HepG2 (cell line): Measurements from ENCODE around the gene SENP5. TPM values are rescaled to one million over a fixed set of nuclear protein-coding genes. Genes with fewer than 3 reads are reported as not detected.
A peak's percentile ranks its signal among the peaks of the same experiment; 100 is the strongest.

Source experiments
- ADNP ChIP-seq: sonication (generic); formaldehyde crosslinking; IDR thresholded peaks from 2 replicates; pipeline ENCODE4 v1.4.0; 2020; ENCODE audit warnings: missing genetic modification reagents
- BCLAF1 ChIP-seq: fragments of 450-650 bp; IDR thresholded peaks from 2 replicates; pipeline ENCODE4 v1.6.1; 2017; ENCODE audit warnings: mild to moderate bottlenecking
- EP300 ChIP-seq, 3 experiments: sonication (generic) in 1 of 3; formaldehyde crosslinking in 1 of 3; IDR thresholded peaks; 2 replicates each; pipeline versions ENCODE4 v1.5.1 to v1.6.1; 2011 to 2020; ENCODE audit warnings: low read depth in 2 of 3, low read length in 2 of 3, borderline replicate concordance in 1 of 3, improper control_type of control experiment in 1 of 3, mild to moderate bottlenecking in 1 of 3, missing genetic modification reagents in 1 of 3, moderate library complexity in 1 of 3
- HIVEP1 ChIP-seq: sonication (generic); formaldehyde crosslinking; IDR thresholded peaks from 2 replicates; pipeline ENCODE4 v1.4.0; 2020; ENCODE audit warnings: mild to moderate bottlenecking, missing genetic modification reagents
- JARID2 ChIP-seq: sonication (generic); formaldehyde crosslinking; IDR thresholded peaks from 2 replicates; pipeline ENCODE4 v1.8.1; 2023; ENCODE audit warnings: missing genetic modification reagents, inconsistent platforms; ENCODE audit not compliant: insufficient replicate concordance
- MED13 ChIP-seq: sonication (generic); formaldehyde crosslinking; IDR thresholded peaks from 2 replicates; pipeline ENCODE4 v1.5.0; 2020; ENCODE audit warnings: missing genetic modification reagents
- NR2C2 ChIP-seq: sonication (generic); formaldehyde crosslinking; IDR thresholded peaks from 2 replicates; pipeline ENCODE4 v1.4.0; 2020; ENCODE audit warnings: missing genetic modification reagents, mild to moderate bottlenecking, moderate library complexity, borderline replicate concordance
- POGZ ChIP-seq: sonication (generic); formaldehyde crosslinking; IDR thresholded peaks from 2 replicates; pipeline ENCODE4 v1.4.0; 2020; ENCODE audit warnings: mild to moderate bottlenecking, missing genetic modification reagents
- RELA ChIP-seq: sonication (generic); formaldehyde crosslinking; IDR thresholded peaks from 2 replicates; pipeline ENCODE4 v1.4.0; 2020; ENCODE audit warnings: missing genetic modification reagents
- SAFB2 ChIP-seq: sonication (generic); formaldehyde crosslinking; IDR thresholded peaks from 2 replicates; pipeline ENCODE4 v1.5.1; 2020; ENCODE audit warnings: missing genetic modification reagents, low read depth, mild to moderate bottlenecking, borderline replicate concordance
- SALL1 ChIP-seq: sonication (generic); formaldehyde crosslinking; IDR thresholded peaks from 2 replicates; pipeline ENCODE4 v1.8.0; 2022; ENCODE audit warnings: mild to moderate bottlenecking, missing genetic modification reagents
- ZBTB1 ChIP-seq: sonication (generic); formaldehyde crosslinking; IDR thresholded peaks from 2 replicates; pipeline ENCODE4 v1.4.0; 2020; ENCODE audit warnings: missing genetic modification reagents, borderline replicate concordance
- ZNF350 ChIP-seq: sonication (generic); formaldehyde crosslinking; IDR thresholded peaks from 2 replicates; pipeline ENCODE4 v1.4.0; 2020; ENCODE audit warnings: mild to moderate bottlenecking, low read depth, missing genetic modification reagents, borderline replicate concordance
- ZNF614 ChIP-seq: IDR thresholded peaks from 2 replicates; pipeline ENCODE4 v1.6.1; 2018; ENCODE audit warnings: missing biosample characterization, missing genetic modification reagents, inconsistent platforms, borderline replicate concordance
- polyA plus RNA-seq, 8 experiments: library from polyadenylated mRNA; depleted of rRNA in 3 of 8; stranded (reverse) in 7 of 8; unstranded in 1 of 8; fragments of >200 nt; fragmentation: Illumina TruSeq in 4 of 8; extraction: Trizol in 4 of 8; gene quantifications; 2 replicates each; pipeline versions ENCODE4 v1.2.1 to v1.2.3, GENCODE V29; 2011 to 2016; ENCODE audit warnings: low read depth in 4 of 8, missing spikeins in 1 of 8, mixed read lengths in 1 of 8; ENCODE audit not compliant: insufficient read depth in 1 of 8
- total RNA-seq, 5 experiments: library from RNA; depleted of rRNA; stranded (reverse); fragments of >200 nt; fragmentation: Illumina TruSeq; extraction: Trizol; gene quantifications; 2 replicates each; pipeline ENCODE4 v1.2.3, GENCODE V29; 2016; ENCODE audit warnings: low read depth in 1 of 5
- TF ChIP-seq, protein P1 (sequence below): sonication (generic); formaldehyde crosslinking; IDR thresholded peaks from 2 replicates; pipeline ENCODE4 v1.5.1; 2020; ENCODE audit warnings: missing genetic modification reagents, mild to moderate bottlenecking, borderline replicate concordance
- TF ChIP-seq, protein P2 (sequence below): sonication (generic); formaldehyde crosslinking; IDR thresholded peaks from 2 replicates; pipeline ENCODE4 v1.5.0; 2020; ENCODE audit warnings: mild to moderate bottlenecking, missing genetic modification reagents, borderline replicate concordance

Gene SENP5
- total and polyA plus RNA-seq, 2 of the 13 experiments (the other 11 are each of a cell fraction or from before 2014, with no cell fraction given): 17.6 to 30.9 TPM

DNA sequence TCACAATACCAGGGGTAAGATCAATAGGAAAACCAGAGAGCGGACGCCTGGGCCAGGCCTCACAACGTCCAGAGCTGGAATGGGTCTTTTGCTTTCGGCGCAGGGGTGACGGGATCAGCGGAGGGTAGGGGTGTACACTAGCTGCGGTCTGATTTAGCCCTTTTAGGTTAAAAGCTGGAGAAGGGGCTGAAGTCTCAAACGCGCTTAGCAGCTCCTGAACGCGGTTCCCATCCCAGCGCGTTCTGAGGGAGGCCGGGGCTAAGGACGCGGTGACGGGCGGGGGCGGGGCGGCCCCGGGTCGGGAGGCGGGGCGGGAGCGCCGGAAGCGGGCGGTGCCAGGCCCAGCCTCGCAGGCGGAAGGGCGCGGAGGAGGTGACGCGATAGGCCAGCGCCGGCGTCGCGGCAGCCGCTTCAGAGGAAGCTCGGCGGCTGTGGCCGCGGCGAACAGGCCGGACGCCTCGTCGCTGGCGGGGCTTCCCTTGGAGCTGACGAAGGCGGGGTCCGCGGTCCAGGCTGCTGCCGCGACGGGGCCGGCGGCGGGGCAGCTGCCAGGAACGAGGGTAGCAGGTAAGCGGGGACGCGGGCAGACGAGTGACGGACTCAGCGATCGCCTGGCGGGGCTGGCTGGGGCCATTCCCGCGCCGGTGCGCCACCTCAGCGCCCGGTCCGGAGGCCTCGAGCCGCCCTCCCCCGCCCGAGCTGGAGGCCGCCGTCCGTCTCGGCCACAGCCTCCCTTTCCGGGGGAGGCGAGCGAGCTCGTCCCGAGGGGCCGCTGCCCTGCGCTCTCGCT, at the start of gene SENP5 (continued):
- TF ChIP-seq BCLAF1 (no peak), ADNP (CRISPR knock-in tag) (no peak), ZNF614 (CRISPR knock-in tag) (no peak), SALL1 (peak; percentile 64; the same call in 1 of the 2 replicates), JARID2 (CRISPR knock-in tag) (no peak), EP300 (IDR thresholded peaks at IDR 0.05; ENCODE audit: low read depth in 2 of 2, low read length in 2 of 2) (peak in 1 of 2 experiments; percentile 30; a peak in 1 of 4 replicates), EP300 (CRISPR knock-in tag; IDR thresholded peaks at IDR 0.05; ENCODE audit: borderline replicate concordance) (no peak), SAFB2 (CRISPR knock-in tag) (peak; percentile 56; the same call in 1 of the 2 replicates), ZBTB1 (CRISPR knock-in tag) (no peak), MED13 (CRISPR knock-in tag) (no peak), HIVEP1 (CRISPR knock-in tag) (no peak), RELA (no peak; the same call in 1 of the 2 replicates), POGZ (peak; percentile 68; the same call in 1 of the 2 replicates), NR2C2 (peak; percentile 83), ZNF350 (0 out of 2 replicates have a peak, but pooled peaks have one; percentile 38)
- TF ChIP-seq, protein P1, sequence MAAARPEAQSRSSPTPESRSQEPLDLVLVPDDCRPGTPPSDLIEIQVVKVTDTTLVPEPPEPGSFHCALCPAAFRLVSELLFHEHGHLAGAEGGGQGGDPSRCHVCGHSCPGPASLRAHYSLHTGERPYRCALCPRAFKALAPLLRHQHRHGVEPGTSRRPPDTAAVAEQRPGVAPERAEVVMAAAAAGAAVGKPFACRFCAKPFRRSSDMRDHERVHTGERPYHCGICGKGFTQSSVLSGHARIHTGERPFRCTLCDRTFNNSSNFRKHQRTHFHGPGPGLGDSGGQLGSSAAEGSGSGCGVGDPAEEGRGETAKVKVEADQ (CRISPR knock-in tag): no peak; the same call in 1 of the 2 replicates
- TF ChIP-seq, protein P2, sequence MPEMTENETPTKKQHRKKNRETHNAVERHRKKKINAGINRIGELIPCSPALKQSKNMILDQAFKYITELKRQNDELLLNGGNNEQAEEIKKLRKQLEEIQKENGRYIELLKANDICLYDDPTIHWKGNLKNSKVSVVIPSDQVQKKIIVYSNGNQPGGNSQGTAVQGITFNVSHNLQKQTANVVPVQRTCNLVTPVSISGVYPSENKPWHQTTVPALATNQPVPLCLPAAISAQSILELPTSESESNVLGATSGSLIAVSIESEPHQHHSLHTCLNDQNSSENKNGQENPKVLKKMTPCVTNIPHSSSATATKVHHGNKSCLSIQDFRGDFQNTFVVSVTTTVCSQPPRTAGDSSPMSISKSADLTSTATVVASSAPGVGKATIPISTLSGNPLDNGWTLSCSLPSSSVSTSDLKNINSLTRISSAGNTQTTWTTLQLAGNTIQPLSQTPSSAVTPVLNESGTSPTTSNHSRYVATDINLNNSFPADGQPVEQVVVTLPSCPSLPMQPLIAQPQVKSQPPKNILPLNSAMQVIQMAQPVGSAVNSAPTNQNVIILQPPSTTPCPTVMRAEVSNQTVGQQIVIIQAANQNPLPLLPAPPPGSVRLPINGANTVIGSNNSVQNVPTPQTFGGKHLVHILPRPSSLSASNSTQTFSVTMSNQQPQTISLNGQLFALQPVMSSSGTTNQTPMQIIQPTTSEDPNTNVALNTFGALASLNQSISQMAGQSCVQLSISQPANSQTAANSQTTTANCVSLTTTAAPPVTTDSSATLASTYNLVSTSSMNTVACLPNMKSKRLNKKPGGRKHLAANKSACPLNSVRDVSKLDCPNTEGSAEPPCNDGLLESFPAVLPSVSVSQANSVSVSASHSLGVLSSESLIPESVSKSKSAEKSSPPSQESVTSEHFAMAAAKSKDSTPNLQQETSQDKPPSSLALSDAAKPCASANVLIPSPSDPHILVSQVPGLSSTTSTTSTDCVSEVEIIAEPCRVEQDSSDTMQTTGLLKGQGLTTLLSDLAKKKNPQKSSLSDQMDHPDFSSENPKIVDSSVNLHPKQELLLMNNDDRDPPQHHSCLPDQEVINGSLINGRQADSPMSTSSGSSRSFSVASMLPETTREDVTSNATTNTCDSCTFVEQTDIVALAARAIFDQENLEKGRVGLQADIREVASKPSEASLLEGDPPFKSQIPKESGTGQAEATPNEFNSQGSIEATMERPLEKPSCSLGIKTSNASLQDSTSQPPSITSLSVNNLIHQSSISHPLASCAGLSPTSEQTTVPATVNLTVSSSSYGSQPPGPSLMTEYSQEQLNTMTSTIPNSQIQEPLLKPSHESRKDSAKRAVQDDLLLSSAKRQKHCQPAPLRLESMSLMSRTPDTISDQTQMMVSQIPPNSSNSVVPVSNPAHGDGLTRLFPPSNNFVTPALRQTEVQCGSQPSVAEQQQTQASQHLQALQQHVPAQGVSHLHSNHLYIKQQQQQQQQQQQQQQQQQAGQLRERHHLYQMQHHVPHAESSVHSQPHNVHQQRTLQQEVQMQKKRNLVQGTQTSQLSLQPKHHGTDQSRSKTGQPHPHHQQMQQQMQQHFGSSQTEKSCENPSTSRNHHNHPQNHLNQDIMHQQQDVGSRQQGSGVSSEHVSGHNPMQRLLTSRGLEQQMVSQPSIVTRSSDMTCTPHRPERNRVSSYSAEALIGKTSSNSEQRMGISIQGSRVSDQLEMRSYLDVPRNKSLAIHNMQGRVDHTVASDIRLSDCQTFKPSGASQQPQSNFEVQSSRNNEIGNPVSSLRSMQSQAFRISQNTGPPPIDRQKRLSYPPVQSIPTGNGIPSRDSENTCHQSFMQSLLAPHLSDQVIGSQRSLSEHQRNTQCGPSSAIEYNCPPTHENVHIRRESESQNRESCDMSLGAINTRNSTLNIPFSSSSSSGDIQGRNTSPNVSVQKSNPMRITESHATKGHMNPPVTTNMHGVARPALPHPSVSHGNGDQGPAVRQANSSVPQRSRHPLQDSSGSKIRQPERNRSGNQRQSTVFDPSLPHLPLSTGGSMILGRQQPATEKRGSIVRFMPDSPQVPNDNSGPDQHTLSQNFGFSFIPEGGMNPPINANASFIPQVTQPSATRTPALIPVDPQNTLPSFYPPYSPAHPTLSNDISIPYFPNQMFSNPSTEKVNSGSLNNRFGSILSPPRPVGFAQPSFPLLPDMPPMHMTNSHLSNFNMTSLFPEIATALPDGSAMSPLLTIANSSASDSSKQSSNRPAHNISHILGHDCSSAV (CRISPR knock-in tag): no peak
